CD4-positive, alpha-beta T cell (primary cell): ENCODE measurements around the gene MYL10. TPM values are rescaled to one million over a fixed set of nuclear protein-coding genes. Genes with fewer than 3 reads are reported as not detected.

Source experiments
- ATAC-seq: fragments of 200-7000 bp; cut with Tn5 transposase; one replicate; pipeline ENCODE4 v1.10.0; 2022; ENCODE audit warnings: mild to moderate bottlenecking; ENCODE audit not compliant: poor library complexity
- CTCF ChIA-PET: fragments of 350-600 bp; sonication (Branson Sonifier 250); formaldehyde crosslinking; loops from one replicate; lab custom pipeline; 2021; ENCODE audit warnings: antibody characterized with exemption, inconsistent platforms; lab: Charles Lee
- POLR2A ChIA-PET: fragments of 350-600 bp; sonication (Branson Sonifier 250); formaldehyde crosslinking; loops from one replicate; lab custom pipeline; 2021; ENCODE audit warnings: antibody characterized with exemption, inconsistent platforms; lab: Charles Lee
- DNase-seq, 14 experiments: peaks; one replicate each; pipeline ENCODE4 v3.0.0-alpha.2; 2013 to 2020; ENCODE audit warnings: mixed read lengths in 2 of 14
- H3K27ac ChIP-seq, 2 donors: one replicate each; pipeline versions ENCODE4 v1.5.1 to v1.7.0; 2013; ENCODE audit warnings: low read length in 2 of 2, low read depth in 1 of 2, mild to moderate bottlenecking in 1 of 2
- H3K27me3 ChIP-seq, 2 experiments: 1 replicate in 1 of 2; 2 replicates in 1 of 2; pipeline versions ENCODE4 v1.6.1 to v1.7.0; 2013; ENCODE audit warnings: low read length in 2 of 2, control low read depth in 1 of 2, mild to moderate bottlenecking in 1 of 2, moderate library complexity in 1 of 2; ENCODE audit not compliant: insufficient read depth in 2 of 2, control insufficient read depth in 1 of 2
- H3K36me3 ChIP-seq: one replicate; pipeline ENCODE4 v1.6.1; 2013; ENCODE audit warnings: low read length, control low read depth; ENCODE audit not compliant: insufficient read depth
- H3K4me1 ChIP-seq: one replicate; pipeline ENCODE4 v1.6.1; 2013; ENCODE audit warnings: low read length, control low read depth; ENCODE audit not compliant: insufficient read depth
- H3K4me3 ChIP-seq: one replicate; pipeline ENCODE4 v1.5.1; 2013; ENCODE audit warnings: mild to moderate bottlenecking, low read length, moderate library complexity
- H3K9me3 ChIP-seq, 2 experiments: 1 replicate in 1 of 2; 2 replicates in 1 of 2; pipeline versions ENCODE4 v1.6.1 to v1.7.0; 2013; ENCODE audit warnings: low read length in 2 of 2, mild to moderate bottlenecking in 2 of 2, control low read depth in 1 of 2, moderate library complexity in 1 of 2; ENCODE audit not compliant: control insufficient read depth in 1 of 2, insufficient read depth in 1 of 2
- H3K27ac Mint-ChIP-seq: one replicate; pipeline ENCODE4 v1.8.0; 2020; ENCODE audit warnings: mixed read lengths
- H3K27me3 Mint-ChIP-seq: one replicate; pipeline ENCODE4 v1.8.0; 2021; ENCODE audit warnings: mixed read lengths
- H3K36me3 Mint-ChIP-seq: one replicate; pipeline ENCODE4 v1.8.0; 2021; ENCODE audit warnings: low read depth, mixed read lengths
- H3K4me1 Mint-ChIP-seq: one replicate; pipeline ENCODE4 v1.8.0; 2021; ENCODE audit warnings: low read depth, mixed read lengths
- H3K4me3 Mint-ChIP-seq: one replicate; pipeline ENCODE4 v1.8.0; 2020; ENCODE audit warnings: mild to moderate bottlenecking, mixed read lengths
- H3K9me3 Mint-ChIP-seq: one replicate; pipeline ENCODE4 v1.8.0; 2020; ENCODE audit warnings: mixed read lengths
- intact Hi-C, 2 experiments: fragments of 100-400 bp; cut with DNase I in 1 of 2; cut with micrococcal nuclease in 1 of 2; formaldehyde crosslinking; loops; one replicate each; pipeline versions ENCODE4 v1.15.1 to v1.9.0; 2023 to 2025; cut with DNase I, micrococcal nuclease
- total RNA-seq, 174 experiments: library from RNA in 2 of 174; stranded (reverse) in 2 of 174; gene quantifications; one replicate each; pipeline ENCODE4 v1.2.3 and lab custom pipeline; 2021 to 2026
- TF ChIP-seq, protein P1 (sequence below): fragments of 200-600 bp; IDR thresholded peaks from one replicate; pipeline ENCODE4 v1.8.0; 2022; ENCODE audit warnings: antibody characterized with exemption, mild to moderate bottlenecking

MYL10 gene
- total RNA-seq, 2 experiments from 2014 or later: not detected

DNA sequence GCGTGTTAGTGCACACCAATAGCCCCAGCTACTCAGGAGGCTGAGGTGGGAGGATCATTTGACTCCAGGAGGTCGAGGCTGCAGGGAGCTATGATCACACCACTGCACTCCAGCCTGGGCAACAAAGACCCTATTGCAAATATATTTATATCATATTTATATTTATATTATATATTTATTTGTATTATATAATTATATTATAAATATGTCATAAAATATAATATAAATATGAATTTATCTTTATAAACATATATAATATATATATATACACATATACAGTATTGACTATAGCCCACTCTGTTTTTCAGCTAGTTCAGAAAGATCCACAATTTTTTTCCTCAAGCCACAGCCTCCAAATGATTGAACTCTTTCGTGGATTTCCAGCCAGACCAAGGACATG is 45.3 kb upstream of the MYL10 start:
- CTCF ChIA-PET: no interaction called here
- Mint-ChIP-seq H3K27me3 (no peaks in the 10 kb centered on the region), H3K4me1 (no peaks in the 10 kb centered on the region), H3K36me3 (no peaks in the 10 kb centered on the region), H3K4me3 (no peak overlapping the region), H3K27ac (no peak overlapping the region), H3K9me3 (no peaks in the 10 kb centered on the region)
- Histone ChIP-seq H3K27me3 (no peaks in the 10 kb centered on the region), H3K4me3 (no peak overlapping the region), H3K9me3 (peaks cover 4 to 13% of the 10 kb centered on the region in 2 experiments), H3K4me1 (no peaks in the 10 kb centered on the region), H3K36me3 (no peaks in the 10 kb centered on the region), H3K27ac (no peak overlapping the region)
- POLR2A ChIA-PET: no interaction called here
- TF ChIP-seq, protein P1, sequence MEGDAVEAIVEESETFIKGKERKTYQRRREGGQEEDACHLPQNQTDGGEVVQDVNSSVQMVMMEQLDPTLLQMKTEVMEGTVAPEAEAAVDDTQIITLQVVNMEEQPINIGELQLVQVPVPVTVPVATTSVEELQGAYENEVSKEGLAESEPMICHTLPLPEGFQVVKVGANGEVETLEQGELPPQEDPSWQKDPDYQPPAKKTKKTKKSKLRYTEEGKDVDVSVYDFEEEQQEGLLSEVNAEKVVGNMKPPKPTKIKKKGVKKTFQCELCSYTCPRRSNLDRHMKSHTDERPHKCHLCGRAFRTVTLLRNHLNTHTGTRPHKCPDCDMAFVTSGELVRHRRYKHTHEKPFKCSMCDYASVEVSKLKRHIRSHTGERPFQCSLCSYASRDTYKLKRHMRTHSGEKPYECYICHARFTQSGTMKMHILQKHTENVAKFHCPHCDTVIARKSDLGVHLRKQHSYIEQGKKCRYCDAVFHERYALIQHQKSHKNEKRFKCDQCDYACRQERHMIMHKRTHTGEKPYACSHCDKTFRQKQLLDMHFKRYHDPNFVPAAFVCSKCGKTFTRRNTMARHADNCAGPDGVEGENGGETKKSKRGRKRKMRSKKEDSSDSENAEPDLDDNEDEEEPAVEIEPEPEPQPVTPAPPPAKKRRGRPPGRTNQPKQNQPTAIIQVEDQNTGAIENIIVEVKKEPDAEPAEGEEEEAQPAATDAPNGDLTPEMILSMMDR: no peak
- DNase-seq: no peak
- ATAC-seq: no peak
- intact Hi-C loops: no loop called here

DNA sequence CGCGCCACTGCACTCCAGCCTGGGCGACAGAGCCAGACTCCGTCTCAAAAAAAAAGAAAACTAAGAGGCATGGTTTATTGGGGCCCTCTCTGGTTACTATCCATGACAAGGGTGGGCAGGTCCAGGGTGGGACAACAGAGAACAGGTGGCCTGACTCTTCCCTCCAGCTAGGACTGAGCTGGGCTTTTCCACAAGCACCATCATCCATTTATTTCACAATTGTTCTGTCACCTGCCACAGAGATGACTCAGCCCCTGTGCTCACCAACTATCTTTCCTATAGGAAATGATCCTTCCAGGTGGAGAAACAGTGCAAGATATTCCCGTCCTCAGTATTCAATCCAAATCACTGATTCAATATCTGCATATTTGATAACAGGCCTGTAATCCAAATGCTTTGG is 44.9 kb upstream of the MYL10 start:
- Mint-ChIP-seq H3K9me3 (no peaks in the 10 kb centered on the region), H3K36me3 (no peaks in the 10 kb centered on the region), H3K27me3 (no peaks in the 10 kb centered on the region), H3K27ac (no peak overlapping the region), H3K4me1 (no peaks in the 10 kb centered on the region), H3K4me3 (no peak overlapping the region)
- POLR2A ChIA-PET: no interaction called here
- Histone ChIP-seq H3K9me3 (peaks cover 4 to 13% of the 10 kb centered on the region in 2 experiments), H3K27ac (no peak overlapping the region), H3K27me3 (no peaks in the 10 kb centered on the region), H3K4me3 (no peak overlapping the region), H3K36me3 (no peaks in the 10 kb centered on the region), H3K4me1 (no peaks in the 10 kb centered on the region)
- intact Hi-C loops: no loop called here
- CTCF ChIA-PET: no interaction called here
- DNase-seq (no peak), ATAC-seq (no peak)
- TF ChIP-seq, protein P1: no peak

DNA sequence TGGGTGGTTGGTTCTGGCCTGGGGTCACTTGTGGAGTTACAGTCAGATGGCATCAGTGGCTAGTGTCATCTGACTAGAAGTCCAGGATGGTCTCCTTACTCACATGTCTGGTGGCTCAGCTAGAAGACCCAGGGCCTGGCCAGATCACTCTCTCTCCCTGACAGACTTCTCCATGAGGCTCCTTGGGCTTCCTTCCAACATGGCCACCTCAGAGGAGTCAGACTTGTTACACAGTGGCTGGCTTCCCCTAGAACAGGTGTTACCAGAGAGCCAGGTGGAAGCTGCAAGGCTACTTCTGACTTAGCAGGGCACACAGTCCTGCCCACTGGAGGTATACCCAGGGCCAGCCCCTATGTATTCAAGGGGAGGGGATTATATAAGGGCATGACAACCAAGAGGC is 44.2 kb upstream of the MYL10 start:
- DNase-seq: no peak
- H3K27me3 Mint-ChIP-seq: no peaks in the 10 kb centered on the region
- intact Hi-C loops: no loop called here
- TF ChIP-seq, protein P1: no peak
- no peaks in the 10 kb centered on the region for H3K36me3 Mint-ChIP-seq
- Histone ChIP-seq H3K4me1 (no peaks in the 10 kb centered on the region), H3K36me3 (no peaks in the 10 kb centered on the region), H3K4me3 (no peak overlapping the region), H3K27ac (no peak overlapping the region), H3K9me3 (peaks cover 4 to 13% of the 10 kb centered on the region in 2 experiments), H3K27me3 (no peaks in the 10 kb centered on the region)
- ATAC-seq: no peak
- H3K27ac Mint-ChIP-seq: no peak overlapping the region
- no peaks in the 10 kb centered on the region for H3K4me1 Mint-ChIP-seq
- ChIA-PET POLR2A (no interaction called here), CTCF (no interaction called here)
- H3K4me3 Mint-ChIP-seq: no peak overlapping the region
- peaks cover 4% of the 10 kb centered on the region for H3K9me3 Mint-ChIP-seq
